Measurements from ENCODE around the gene SSNA1. TPM values are rescaled to one million over a fixed set of nuclear protein-coding genes. Genes with fewer than 3 reads are reported as not detected.

SSNA1 gene
- total and polyA plus RNA-seq, 9 of the 15 experiments (the other 6 are each of a cell fraction or from before 2014, with no cell fraction given), result 1.9 to 130 (median 57.1) TPM

DNA sequence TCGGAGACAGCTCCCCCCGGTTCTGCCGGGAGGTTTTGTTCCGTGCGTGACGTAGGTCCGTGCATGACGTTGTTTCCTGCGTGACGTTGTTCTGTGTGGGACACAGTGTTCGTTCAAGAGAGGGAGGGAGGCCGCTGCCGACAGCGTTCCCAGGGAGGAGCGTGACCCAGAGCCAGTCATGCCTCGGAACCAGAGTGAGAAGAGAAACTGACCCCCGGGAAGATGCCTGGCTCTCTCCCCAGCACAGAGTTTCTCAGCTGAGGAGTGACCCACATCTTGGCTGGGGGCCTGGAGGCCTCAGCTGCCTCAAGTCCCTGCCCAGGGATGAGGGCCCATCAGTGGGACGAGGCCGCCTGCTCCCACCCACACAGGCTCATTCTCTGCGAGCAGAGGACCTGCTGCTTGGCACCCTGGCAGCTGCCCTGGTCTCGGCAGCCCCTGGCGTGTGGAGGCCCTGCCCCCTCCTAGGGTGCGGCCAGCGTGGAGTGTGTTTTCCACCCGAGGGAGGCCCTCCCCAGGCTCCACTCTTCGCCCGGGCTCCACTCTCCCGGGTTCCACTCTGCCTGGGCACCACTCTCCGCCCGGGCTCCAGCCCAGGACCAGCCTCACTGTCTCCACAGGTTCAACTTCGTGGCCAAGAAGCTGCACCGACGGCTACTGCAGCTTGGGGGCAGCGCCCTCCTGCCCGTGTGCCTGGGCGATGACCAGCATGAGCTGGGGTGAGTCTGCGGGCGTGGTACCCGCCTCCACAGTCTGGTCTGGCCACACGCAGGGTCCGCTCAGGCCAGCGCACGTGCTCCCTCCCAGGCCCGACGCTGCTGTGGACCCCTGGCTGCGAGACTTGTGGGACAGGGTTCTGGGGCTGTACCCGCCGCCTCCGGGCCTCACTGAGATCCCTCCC lies 24.9 kb downstream of the SSNA1 start (continued):
- TF ChIP-seq, protein P1, sequence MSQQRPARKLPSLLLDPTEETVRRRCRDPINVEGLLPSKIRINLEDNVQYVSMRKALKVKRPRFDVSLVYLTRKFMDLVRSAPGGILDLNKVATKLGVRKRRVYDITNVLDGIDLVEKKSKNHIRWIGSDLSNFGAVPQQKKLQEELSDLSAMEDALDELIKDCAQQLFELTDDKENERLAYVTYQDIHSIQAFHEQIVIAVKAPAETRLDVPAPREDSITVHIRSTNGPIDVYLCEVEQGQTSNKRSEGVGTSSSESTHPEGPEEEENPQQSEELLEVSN (IDR thresholded peaks at IDR 0.05; ENCODE audit: borderline replicate concordance in 1 of 2, extremely low read depth in 1 of 2, insufficient read depth in 1 of 2, insufficient read length in 1 of 2, low read depth in 1 of 2, low read length in 1 of 2, poor library complexity in 1 of 2, severe bottlenecking in 1 of 2), result no peak
- TF ChIP-seq, protein P2, sequence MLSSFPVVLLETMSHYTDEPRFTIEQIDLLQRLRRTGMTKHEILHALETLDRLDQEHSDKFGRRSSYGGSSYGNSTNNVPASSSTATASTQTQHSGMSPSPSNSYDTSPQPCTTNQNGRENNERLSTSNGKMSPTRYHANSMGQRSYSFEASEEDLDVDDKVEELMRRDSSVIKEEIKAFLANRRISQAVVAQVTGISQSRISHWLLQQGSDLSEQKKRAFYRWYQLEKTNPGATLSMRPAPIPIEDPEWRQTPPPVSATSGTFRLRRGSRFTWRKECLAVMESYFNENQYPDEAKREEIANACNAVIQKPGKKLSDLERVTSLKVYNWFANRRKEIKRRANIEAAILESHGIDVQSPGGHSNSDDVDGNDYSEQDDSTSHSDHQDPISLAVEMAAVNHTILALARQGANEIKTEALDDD (IDR thresholded peaks at IDR 0.05), result no peak
- TF ChIP-seq DMBX1 (CRISPR knock-in tag; IDR thresholded peaks at IDR 0.05; ENCODE audit: borderline replicate concordance), result no peak
- no peak for TF ChIP-seq MAFG (tag; conservative IDR thresholded peaks at IDR 0.05)
- no peak for TF ChIP-seq ZNF3 (CRISPR knock-in tag; IDR thresholded peaks at IDR 0.05)
- no peak for TF ChIP-seq SAFB2 (IDR thresholded peaks at IDR 0.05; ENCODE audit: borderline replicate concordance, low read depth, low read length, severe bottlenecking)
- TF ChIP-seq PRMT5 (CRISPR knock-in tag; IDR thresholded peaks at IDR 0.05), result no peak
- TF ChIP-seq, protein P3, sequence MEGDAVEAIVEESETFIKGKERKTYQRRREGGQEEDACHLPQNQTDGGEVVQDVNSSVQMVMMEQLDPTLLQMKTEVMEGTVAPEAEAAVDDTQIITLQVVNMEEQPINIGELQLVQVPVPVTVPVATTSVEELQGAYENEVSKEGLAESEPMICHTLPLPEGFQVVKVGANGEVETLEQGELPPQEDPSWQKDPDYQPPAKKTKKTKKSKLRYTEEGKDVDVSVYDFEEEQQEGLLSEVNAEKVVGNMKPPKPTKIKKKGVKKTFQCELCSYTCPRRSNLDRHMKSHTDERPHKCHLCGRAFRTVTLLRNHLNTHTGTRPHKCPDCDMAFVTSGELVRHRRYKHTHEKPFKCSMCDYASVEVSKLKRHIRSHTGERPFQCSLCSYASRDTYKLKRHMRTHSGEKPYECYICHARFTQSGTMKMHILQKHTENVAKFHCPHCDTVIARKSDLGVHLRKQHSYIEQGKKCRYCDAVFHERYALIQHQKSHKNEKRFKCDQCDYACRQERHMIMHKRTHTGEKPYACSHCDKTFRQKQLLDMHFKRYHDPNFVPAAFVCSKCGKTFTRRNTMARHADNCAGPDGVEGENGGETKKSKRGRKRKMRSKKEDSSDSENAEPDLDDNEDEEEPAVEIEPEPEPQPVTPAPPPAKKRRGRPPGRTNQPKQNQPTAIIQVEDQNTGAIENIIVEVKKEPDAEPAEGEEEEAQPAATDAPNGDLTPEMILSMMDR (IDR thresholded peaks at IDR 0.05 in 2 of 3, conservative IDR thresholded peaks at IDR 0.05 in 1 of 3; ENCODE audit: insufficient read depth in 2 of 3, low read depth in 1 of 3, low read length in 3 of 3), result peak in 2 of 3 experiments; percentile 32 to 41; a peak in 3 of 6 replicates
- TF ChIP-seq, protein P4, sequence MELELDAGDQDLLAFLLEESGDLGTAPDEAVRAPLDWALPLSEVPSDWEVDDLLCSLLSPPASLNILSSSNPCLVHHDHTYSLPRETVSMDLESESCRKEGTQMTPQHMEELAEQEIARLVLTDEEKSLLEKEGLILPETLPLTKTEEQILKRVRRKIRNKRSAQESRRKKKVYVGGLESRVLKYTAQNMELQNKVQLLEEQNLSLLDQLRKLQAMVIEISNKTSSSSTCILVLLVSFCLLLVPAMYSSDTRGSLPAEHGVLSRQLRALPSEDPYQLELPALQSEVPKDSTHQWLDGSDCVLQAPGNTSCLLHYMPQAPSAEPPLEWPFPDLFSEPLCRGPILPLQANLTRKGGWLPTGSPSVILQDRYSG (tag; conservative IDR thresholded peaks at IDR 0.05; ENCODE audit: low read depth), result no peak
- no peak for TF ChIP-seq CHCHD3 (CRISPR knock-in tag; IDR thresholded peaks at IDR 0.05)
- no peak for TF ChIP-seq ZNF445 (CRISPR knock-in tag; IDR thresholded peaks at IDR 0.05; ENCODE audit: low read depth)
- peak; percentile 54; the same call in 1 of the 2 replicates for TF ChIP-seq HNRNPL (IDR thresholded peaks at IDR 0.05; ENCODE audit: low read depth, low read length)
- TF ChIP-seq PHB (CRISPR knock-in tag; IDR thresholded peaks at IDR 0.05), result no peak
- peak; percentile 56; the same call in 1 of the 2 replicates for TF ChIP-seq POLR2G (IDR thresholded peaks at IDR 0.05; ENCODE audit: low read depth, low read length)
- TF ChIP-seq ELF2 (CRISPR knock-in tag; IDR thresholded peaks at IDR 0.05), result no peak
- TF ChIP-seq WHSC1 (IDR thresholded peaks at IDR 0.05; ENCODE audit: low read length), result no peak
- TF ChIP-seq, protein P5, sequence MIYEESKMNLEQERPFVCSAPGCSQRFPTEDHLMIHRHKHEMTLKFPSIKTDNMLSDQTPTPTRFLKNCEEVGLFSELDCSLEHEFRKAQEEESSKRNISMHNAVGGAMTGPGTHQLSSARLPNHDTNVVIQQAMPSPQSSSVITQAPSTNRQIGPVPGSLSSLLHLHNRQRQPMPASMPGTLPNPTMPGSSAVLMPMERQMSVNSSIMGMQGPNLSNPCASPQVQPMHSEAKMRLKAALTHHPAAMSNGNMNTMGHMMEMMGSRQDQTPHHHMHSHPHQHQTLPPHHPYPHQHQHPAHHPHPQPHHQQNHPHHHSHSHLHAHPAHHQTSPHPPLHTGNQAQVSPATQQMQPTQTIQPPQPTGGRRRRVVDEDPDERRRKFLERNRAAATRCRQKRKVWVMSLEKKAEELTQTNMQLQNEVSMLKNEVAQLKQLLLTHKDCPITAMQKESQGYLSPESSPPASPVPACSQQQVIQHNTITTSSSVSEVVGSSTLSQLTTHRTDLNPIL (CRISPR knock-in tag; IDR thresholded peaks at IDR 0.05), result no peak
- TF ChIP-seq MTA3 (IDR thresholded peaks at IDR 0.05; ENCODE audit: borderline replicate concordance), result no peak
